ENCODE data around the gene CDK14.

DNA sequence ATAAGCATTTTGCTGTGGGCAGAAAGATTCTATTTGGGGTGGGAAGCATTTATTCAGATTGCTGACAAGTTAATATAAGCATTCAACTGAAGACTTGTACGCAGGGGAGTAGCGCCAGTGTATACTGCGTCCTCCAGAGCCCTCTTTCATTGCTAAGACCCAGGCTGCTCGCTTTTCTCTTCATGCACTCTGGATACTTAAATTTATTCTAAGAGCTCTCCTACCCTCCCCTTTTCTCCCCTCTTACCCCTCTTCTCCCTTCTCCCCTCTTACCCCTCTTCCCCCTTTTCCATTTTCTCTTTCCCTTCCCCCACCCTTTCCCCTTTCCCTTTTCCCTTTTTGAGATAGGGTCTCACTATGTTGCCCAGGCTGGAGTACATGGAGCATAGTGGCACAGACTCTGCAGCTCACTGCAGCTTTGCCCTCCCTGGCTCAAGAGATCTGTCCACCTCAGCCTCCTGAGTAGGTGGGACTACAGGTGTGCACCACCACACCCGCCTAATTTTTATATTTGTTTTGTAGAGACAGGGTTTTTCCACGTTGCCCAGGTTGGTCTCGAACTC lies 125.8 kb downstream of the CDK14 start:
- TF ChIP-seq, protein P1, sequence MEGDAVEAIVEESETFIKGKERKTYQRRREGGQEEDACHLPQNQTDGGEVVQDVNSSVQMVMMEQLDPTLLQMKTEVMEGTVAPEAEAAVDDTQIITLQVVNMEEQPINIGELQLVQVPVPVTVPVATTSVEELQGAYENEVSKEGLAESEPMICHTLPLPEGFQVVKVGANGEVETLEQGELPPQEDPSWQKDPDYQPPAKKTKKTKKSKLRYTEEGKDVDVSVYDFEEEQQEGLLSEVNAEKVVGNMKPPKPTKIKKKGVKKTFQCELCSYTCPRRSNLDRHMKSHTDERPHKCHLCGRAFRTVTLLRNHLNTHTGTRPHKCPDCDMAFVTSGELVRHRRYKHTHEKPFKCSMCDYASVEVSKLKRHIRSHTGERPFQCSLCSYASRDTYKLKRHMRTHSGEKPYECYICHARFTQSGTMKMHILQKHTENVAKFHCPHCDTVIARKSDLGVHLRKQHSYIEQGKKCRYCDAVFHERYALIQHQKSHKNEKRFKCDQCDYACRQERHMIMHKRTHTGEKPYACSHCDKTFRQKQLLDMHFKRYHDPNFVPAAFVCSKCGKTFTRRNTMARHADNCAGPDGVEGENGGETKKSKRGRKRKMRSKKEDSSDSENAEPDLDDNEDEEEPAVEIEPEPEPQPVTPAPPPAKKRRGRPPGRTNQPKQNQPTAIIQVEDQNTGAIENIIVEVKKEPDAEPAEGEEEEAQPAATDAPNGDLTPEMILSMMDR (IDR thresholded peaks at IDR 0.05): no peak
- TF ChIP-seq EZH2 (IDR thresholded peaks at IDR 0.05; ENCODE audit: borderline replicate concordance, insufficient read depth, low read depth, low read length, poor library complexity, severe bottlenecking): no peak
